Measurements from ENCODE around the gene TP53. TPM values are rescaled to one million over a fixed set of nuclear protein-coding genes. Genes with fewer than 3 reads are reported as not detected.

The TP53 gene
- total RNA-seq, 3 donors from 2014 or later: 93.0 to 106 (median 98.9) TPM

Other genes with a start within 250 kb of the TP53 start
- gene FGF11, start 248.0 kb downstream of the TP53 start, total RNA-seq: under 1 TPM; 0.19 to 0.32 (median 0.28) TPM
- 1 to 10 TPM; 3.9 to 4.6 (median 4.3) TPM for gene CHRNB1, start 242.4 kb downstream of the TP53 start, total RNA-seq
- gene ZBTB4, start 207.9 kb downstream of the TP53 start, total RNA-seq: 10 to 100 TPM; 16.0 to 18.0 (median 17.5) TPM
- gene SLC35G6, start 206.0 kb downstream of the TP53 start, total RNA-seq: not detected
- gene POLR2A, start 203.1 kb downstream of the TP53 start, total RNA-seq: 100 to 1,000 TPM; 184 to 188 (median 188) TPM
- gene TNFSF12, start 138.4 kb downstream of the TP53 start, total RNA-seq: 1 to 10 TPM; 4.6 to 6.5 (median 6.1) TPM
- gene TNFSF13, start 128.7 kb downstream of the TP53 start, total RNA-seq: 1 to 10 TPM in 2 of 3 donors, under 1 TPM in 1; 0.98 to 1.4 (median 1.3) TPM
- gene SENP3, start 125.6 kb downstream of the TP53 start, total RNA-seq: 100 to 1,000 TPM; 138 to 153 (median 146) TPM
- gene CD68, start 107.9 kb downstream of the TP53 start, total RNA-seq: 1 to 10 TPM; 4.8 to 5.3 (median 4.9) TPM
- gene MPDU1, start 103.6 kb downstream of the TP53 start, total RNA-seq: 100 to 1,000 TPM; 110 to 134 (median 114) TPM
- gene SOX15, start 97.4 kb downstream of the TP53 start, total RNA-seq: under 1 TPM; 0.20 to 0.38 (median 0.24) TPM
- 10 to 100 TPM; 53.7 to 57.6 (median 54.2) TPM for gene FXR2, start 72.6 kb downstream of the TP53 start, total RNA-seq
- gene SAT2, start 59.7 kb downstream of the TP53 start, total RNA-seq: 10 to 100 TPM; 14.9 to 18.1 (median 16.8) TPM
- gene SHBG, start 57.4 kb downstream of the TP53 start, total RNA-seq: not detected
- gene ATP1B2, start 36.6 kb downstream of the TP53 start, total RNA-seq: under 1 TPM; 0.10 to 0.24 (median 0.13) TPM
- 10 to 100 TPM; 27.3 to 34.9 (median 34.3) TPM for gene WRAP53, start 987 bp upstream of the TP53 start, total RNA-seq
- gene EFNB3, start 17.7 kb upstream of the TP53 start, total RNA-seq: under 1 TPM in 1 of 3 donors, not detected in 2; 0.08 TPM
- gene DNAH2, start 30.3 kb upstream of the TP53 start, total RNA-seq: not detected
- gene KDM6B, start 146.7 kb upstream of the TP53 start, total RNA-seq: 100 to 1,000 TPM; 187 to 226 (median 206) TPM
- gene TMEM88, start 167.6 kb upstream of the TP53 start, total RNA-seq: 10 to 100 TPM in 1 of 3 donors, 1 to 10 TPM in 2; 8.9 to 11.1 (median 9.9) TPM
- gene NAA38, start 170.1 kb upstream of the TP53 start, total RNA-seq: 10 to 100 TPM; 40.4 to 47.5 (median 41.5) TPM
- 10 to 100 TPM; 19.7 to 20.8 (median 20.6) TPM for gene CYB5D1, start 170.5 kb upstream of the TP53 start, total RNA-seq
- gene CHD3, start 201.3 kb upstream of the TP53 start, total RNA-seq: 100 to 1,000 TPM; 117 to 127 (median 123) TPM
- gene RNF227, start 228.8 kb upstream of the TP53 start, total RNA-seq: 1 to 10 TPM; 4.7 to 5.5 (median 5.0) TPM
- gene KCNAB3, start 242.4 kb upstream of the TP53 start, total RNA-seq: 10 to 100 TPM; 10.3 to 11.5 (median 11.4) TPM
- 100 to 1,000 TPM; 123 to 134 (median 124) TPM for gene TRAPPC1, start 244.5 kb upstream of the TP53 start, total RNA-seq
- 10 to 100 TPM; 31.8 to 37.1 (median 34.6) TPM for gene CNTROB, start 244.7 kb upstream of the TP53 start, total RNA-seq